HepG2 (cell line): ENCODE data around the gene TBC1D20. TPM values are rescaled to one million over a fixed set of nuclear protein-coding genes. Genes with fewer than 3 reads are reported as not detected.

Experiments
- AKNA ChIP-seq: sonication (generic); formaldehyde crosslinking; IDR thresholded peaks from 2 replicates; pipeline ENCODE4 v1.4.0; 2020; ENCODE audit warnings: missing genetic modification reagents, borderline replicate concordance
- CENPX ChIP-seq: sonication (generic); formaldehyde crosslinking; IDR thresholded peaks from 2 replicates; pipeline ENCODE4 v1.9.0; 2021; ENCODE audit warnings: mild to moderate bottlenecking, missing genetic modification reagents, moderate library complexity
- GATAD1 ChIP-seq: IDR thresholded peaks from 2 replicates; pipeline ENCODE4 v1.6.1; 2016; ENCODE audit warnings: missing genetic modification reagents, missing compliant biosample characterization
- GLI4 ChIP-seq: sonication (generic); formaldehyde crosslinking; IDR thresholded peaks from 2 replicates; pipeline ENCODE4 v1.5.1; 2020; ENCODE audit warnings: missing genetic modification reagents, mild to moderate bottlenecking, moderate library complexity, borderline replicate concordance
- HIC2 ChIP-seq: sonication (generic); formaldehyde crosslinking; IDR thresholded peaks from 2 replicates; pipeline ENCODE4 v1.9.0; 2022; ENCODE audit warnings: low read depth, missing genetic modification reagents
- HNRNPH1 ChIP-seq: fragments of 200-400 bp; formaldehyde crosslinking; optimal IDR thresholded peaks from 2 replicates; pipeline ENCODE3; 2017; ENCODE audit warnings: mild to moderate bottlenecking, low read depth, low read length
- HOXA3 ChIP-seq: sonication (generic); formaldehyde crosslinking; IDR thresholded peaks from 2 replicates; pipeline ENCODE4 v1.5.0; 2020; ENCODE audit warnings: missing genetic modification reagents
- ZNF232 ChIP-seq: sonication (generic); formaldehyde crosslinking; IDR thresholded peaks from 2 replicates; pipeline ENCODE4 v1.4.0; 2020; ENCODE audit warnings: missing genetic modification reagents, borderline replicate concordance
- ZNF256 ChIP-seq: sonication (generic); formaldehyde crosslinking; conservative IDR thresholded peaks from 2 replicates; pipeline ENCODE4 v1.4.0; 2020; ENCODE audit warnings: missing genetic modification reagents
- ZNF414 ChIP-seq: sonication (generic); formaldehyde crosslinking; IDR thresholded peaks from 2 replicates; pipeline ENCODE4 v1.5.0; 2020; ENCODE audit warnings: missing genetic modification reagents
- ZNF564 ChIP-seq: sonication (generic); formaldehyde crosslinking; IDR thresholded peaks from 2 replicates; pipeline ENCODE4 v1.8.1; 2023; ENCODE audit warnings: mild to moderate bottlenecking, missing genetic modification reagents
- ZNF577 ChIP-seq: sonication (generic); formaldehyde crosslinking; IDR thresholded peaks from 2 replicates; pipeline ENCODE4 v1.4.0; 2020; ENCODE audit warnings: mild to moderate bottlenecking, low read depth, missing genetic modification reagents, borderline replicate concordance
- ZNF580 ChIP-seq: IDR thresholded peaks from 2 replicates; pipeline ENCODE4 v1.6.1; 2016; ENCODE audit warnings: low read depth, borderline replicate concordance
- ZNF646 ChIP-seq: sonication (generic); formaldehyde crosslinking; IDR thresholded peaks from 2 replicates; pipeline ENCODE4 v1.9.0; 2021; ENCODE audit warnings: mild to moderate bottlenecking, missing genetic modification reagents
- polyA plus RNA-seq, 8 experiments: library from polyadenylated mRNA; depleted of rRNA in 3 of 8; stranded (reverse) in 7 of 8; unstranded in 1 of 8; fragments of >200 nt; fragmentation: Illumina TruSeq in 4 of 8; extraction: Trizol in 4 of 8; gene quantifications; 2 replicates each; pipeline versions ENCODE4 v1.2.1 to v1.2.3, GENCODE V29; 2011 to 2016; ENCODE audit warnings: low read depth in 4 of 8, missing spikeins in 1 of 8, mixed read lengths in 1 of 8; ENCODE audit not compliant: insufficient read depth in 1 of 8
- total RNA-seq, 5 experiments: library from RNA; depleted of rRNA; stranded (reverse); fragments of >200 nt; fragmentation: Illumina TruSeq; extraction: Trizol; gene quantifications; 2 replicates each; pipeline ENCODE4 v1.2.3, GENCODE V29; 2016; ENCODE audit warnings: low read depth in 1 of 5

Gene TBC1D20
- total and polyA plus RNA-seq, 2 of the 13 experiments (the other 11 are each of a cell fraction or from before 2014, with no cell fraction given): 36.6 to 47.1 TPM

GRCh38 chr20:434661-435419 is 27.5 kb downstream of the TBC1D20 start (continued):
- TF ChIP-seq ZNF646 (CRISPR knock-in tag): no peak
- no peak for TF ChIP-seq ZNF256 (CRISPR knock-in tag)
- no peak for TF ChIP-seq HIC2 (CRISPR knock-in tag)
- TF ChIP-seq CENPX (CRISPR knock-in tag): no peak
- TF ChIP-seq ZNF577: no peak
- no peak for TF ChIP-seq GATAD1 (CRISPR knock-in tag)
- no peak for TF ChIP-seq ZNF580 (CRISPR knock-in tag)
- no peak for TF ChIP-seq ZNF232 (CRISPR knock-in tag)
- TF ChIP-seq HOXA3 (CRISPR knock-in tag): no peak
- TF ChIP-seq ZNF414 (CRISPR knock-in tag): no peak
- TF ChIP-seq HNRNPH1: no peak
- TF ChIP-seq AKNA (CRISPR knock-in tag): no peak
- no peak for TF ChIP-seq ZNF564 (CRISPR knock-in tag)
- 0 out of 2 replicates have a peak, but pooled peaks have one; percentile 52 for TF ChIP-seq GLI4
